GM06990 (cell line): ENCODE data around the gene APBB1IP.

Experiments
- DNase-seq: peaks from one replicate; pipeline ENCODE4 v3.0.0-alpha.2; 2011; ENCODE audit not compliant: insufficient read length; ENCODE audit errors: extremely low read depth
- H3K27me3 ChIP-seq: replicated peaks from 2 replicates; pipeline ENCODE4 v1.6.0; 2011; ENCODE audit warnings: low read length; ENCODE audit not compliant: control insufficient read depth, insufficient read depth
- H3K36me3 ChIP-seq: 2 replicates; pipeline ENCODE4 v1.5.1; 2011; ENCODE audit warnings: low read length; ENCODE audit not compliant: control insufficient read depth, insufficient read depth
- H3K4me3 ChIP-seq: replicated peaks from 2 replicates; pipeline ENCODE4 v1.5.1; 2011; ENCODE audit warnings: low read depth, mild to moderate bottlenecking, control low read depth, low read length
- TF ChIP-seq, protein P1 (sequence below): IDR thresholded peaks from 2 replicates; pipeline ENCODE4 v1.5.1; 2011; ENCODE audit warnings: low read length, control low read depth, mild to moderate bottlenecking, inconsistent platforms; ENCODE audit not compliant: insufficient read depth, poor library complexity, severe bottlenecking

APBB1IP gene

DNA sequence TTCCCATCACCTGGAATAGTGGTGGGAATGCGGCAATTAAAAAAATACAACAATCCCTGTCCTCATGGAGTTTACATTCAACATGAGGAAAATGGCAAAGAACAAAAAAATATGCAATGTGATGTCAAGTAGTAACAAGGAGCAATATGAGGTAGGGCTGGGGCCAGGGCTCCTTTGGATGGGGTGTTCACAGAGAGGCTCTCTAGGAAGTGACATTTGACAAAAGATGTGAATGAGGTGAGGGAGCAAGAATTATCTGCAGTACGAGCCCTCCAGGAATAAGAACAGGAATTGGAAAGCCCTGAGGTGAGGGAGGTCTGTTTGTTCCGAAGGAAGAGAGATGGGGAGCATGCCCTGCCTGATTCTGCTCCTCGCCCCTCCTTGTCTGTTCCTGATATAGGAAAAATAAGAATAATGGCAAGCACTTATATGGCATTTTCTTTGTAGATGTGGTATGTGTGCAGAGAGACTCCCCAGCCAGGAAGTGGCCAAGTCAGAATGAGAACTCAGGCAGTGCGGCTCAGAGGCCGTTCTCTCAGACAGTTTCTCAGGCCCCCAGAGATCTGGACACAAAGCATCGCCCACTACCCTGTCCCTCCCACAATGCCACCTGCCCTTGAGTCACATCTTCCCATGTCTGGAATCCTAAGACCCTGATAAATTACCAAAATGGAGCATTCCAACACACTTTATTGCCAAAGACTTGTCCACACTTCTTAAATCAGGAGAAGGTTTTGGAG, 105.6 kb downstream of the APBB1IP start:
- TF ChIP-seq, protein P1, sequence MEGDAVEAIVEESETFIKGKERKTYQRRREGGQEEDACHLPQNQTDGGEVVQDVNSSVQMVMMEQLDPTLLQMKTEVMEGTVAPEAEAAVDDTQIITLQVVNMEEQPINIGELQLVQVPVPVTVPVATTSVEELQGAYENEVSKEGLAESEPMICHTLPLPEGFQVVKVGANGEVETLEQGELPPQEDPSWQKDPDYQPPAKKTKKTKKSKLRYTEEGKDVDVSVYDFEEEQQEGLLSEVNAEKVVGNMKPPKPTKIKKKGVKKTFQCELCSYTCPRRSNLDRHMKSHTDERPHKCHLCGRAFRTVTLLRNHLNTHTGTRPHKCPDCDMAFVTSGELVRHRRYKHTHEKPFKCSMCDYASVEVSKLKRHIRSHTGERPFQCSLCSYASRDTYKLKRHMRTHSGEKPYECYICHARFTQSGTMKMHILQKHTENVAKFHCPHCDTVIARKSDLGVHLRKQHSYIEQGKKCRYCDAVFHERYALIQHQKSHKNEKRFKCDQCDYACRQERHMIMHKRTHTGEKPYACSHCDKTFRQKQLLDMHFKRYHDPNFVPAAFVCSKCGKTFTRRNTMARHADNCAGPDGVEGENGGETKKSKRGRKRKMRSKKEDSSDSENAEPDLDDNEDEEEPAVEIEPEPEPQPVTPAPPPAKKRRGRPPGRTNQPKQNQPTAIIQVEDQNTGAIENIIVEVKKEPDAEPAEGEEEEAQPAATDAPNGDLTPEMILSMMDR = no peak
- Histone ChIP-seq H3K36me3 (peaks cover 1% of the 10 kb centered on the region; the same call in 1 of the 2 replicates), H3K4me3 (no peak overlapping the region), H3K27me3 (no peaks in the 10 kb centered on the region)
- peak; percentile 30 for DNase-seq

DNA sequence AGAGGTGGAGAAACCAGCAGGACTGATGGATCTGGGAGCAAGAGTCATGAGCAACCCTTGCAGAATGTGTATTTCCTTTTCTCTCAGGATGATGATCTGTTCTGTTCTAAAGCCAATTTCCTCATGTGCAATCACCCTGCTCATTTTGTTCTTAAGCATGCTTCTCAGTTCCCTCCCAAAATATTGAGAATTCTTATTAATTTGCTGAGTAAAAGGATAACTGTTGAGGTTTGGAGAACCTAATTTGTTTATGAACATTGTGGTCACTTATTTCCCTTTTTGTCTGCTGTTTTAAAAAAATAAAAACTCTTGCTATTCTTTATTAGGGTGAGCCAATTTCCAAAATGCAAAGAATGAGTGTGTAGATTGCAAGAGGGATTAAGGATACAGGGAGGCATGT, 106.8 kb downstream of the APBB1IP start:
- Histone ChIP-seq H3K36me3 (peaks cover 1% of the 10 kb centered on the region; the same call in 1 of the 2 replicates), H3K4me3 (no peak overlapping the region), H3K27me3 (no peaks in the 10 kb centered on the region)
- TF ChIP-seq, protein P1 = no peak
- peak; percentile 33 for DNase-seq

DNA sequence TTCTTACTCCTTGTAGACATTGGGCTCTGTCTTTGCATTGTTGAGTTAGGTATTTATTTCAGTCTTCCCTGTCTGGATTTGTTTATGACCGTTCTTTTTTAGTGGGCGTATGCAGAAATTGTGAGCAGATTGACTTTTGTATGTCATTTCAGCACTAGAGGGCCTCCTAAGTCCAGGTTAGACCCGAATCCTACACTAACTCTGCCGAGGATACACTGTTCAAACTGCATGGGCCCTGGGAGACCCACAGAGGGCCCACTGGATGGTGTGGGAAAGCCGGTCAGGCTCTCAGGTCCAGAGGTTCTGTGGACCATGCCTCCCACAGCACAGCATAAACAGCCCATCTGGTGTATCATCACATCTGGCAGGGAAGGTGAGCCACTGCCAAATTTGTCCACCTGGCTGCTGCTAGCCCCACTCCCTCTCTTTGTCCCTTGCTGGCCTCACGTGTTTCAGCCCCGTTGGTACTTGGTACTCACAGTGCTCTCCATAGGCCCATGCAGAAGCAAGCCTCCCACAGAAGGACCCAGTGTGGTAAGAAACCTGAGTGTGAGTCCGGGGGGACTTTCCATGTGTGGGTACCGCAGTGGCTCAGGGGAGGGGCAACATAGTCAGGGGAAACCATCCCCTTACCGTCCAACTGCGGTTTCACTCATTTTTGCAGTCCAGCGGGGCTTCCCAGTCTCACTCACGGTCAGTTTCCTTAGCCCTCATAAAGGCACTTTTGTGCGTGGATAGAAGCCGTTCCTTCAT, 112.8 kb downstream of the APBB1IP start:
- peak; percentile 53 for DNase-seq
- TF ChIP-seq, protein P1 = peak; percentile 39
- Histone ChIP-seq H3K36me3 (peaks cover 14% of the 10 kb centered on the region), H3K4me3 (peak overlapping the region; percentile 17), H3K27me3 (no peaks in the 10 kb centered on the region)

DNA sequence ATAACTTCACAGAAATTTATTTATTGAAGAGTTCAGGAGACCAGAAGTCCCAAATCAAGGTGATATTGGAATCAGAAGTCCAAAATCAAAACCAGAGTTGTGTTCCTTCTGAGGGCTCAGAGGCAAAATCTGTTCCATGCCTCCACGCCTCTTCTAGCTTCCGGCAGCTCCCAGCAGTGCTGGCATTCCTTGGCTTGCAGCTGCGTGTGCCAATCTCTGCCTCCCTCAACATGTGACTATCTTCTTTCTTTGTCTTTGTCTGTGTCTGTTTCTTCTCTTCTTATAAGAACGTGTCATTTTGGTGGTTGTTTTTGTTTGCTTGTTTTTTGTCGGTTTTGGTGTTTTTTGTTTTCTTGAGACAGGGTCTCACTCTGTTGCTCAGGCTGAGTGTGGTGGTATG, 116.1 kb downstream of the APBB1IP start:
- no peak overlapping the region for H3K4me3 ChIP-seq
- H3K36me3 ChIP-seq = peaks cover 16% of the 10 kb centered on the region
- TF ChIP-seq, protein P1 = no peak
- DNase-seq = no peak
- no peaks in the 10 kb centered on the region for H3K27me3 ChIP-seq

DNA sequence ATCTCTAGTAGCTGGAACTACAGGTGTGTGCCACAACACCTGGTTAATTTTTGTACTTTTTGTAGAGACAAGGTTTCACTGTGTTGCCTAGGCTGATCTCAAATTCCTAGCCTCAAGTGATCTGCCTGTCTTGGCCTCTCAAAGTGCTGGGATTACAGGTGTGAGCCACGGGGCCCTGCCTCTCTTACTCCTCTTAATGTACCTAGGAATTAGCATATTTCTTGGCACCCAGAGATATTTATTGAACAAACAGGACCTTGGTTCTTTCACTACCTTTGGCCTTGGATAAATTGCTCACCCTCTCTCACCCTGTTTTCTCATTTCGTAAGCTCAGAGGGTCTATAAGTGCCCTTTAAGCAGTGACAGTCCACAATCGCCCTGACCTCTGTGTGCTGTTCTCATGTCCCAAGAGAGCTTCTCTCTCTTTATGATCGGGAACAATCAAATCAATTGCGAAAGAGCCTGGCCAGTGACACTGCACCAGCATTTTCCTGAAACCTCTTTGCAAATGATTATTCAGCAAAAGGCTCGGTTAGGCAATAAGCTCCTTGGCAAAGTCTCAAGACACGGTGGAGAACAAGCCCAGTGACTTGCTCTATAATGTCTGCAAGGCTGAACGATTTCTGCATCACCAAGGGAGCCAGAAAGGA, 117.7 kb downstream of the APBB1IP start:
- TF ChIP-seq, protein P1 = no peak
- Histone ChIP-seq H3K36me3 (peaks cover 22% of the 10 kb centered on the region), H3K4me3 (no peak overlapping the region), H3K27me3 (no peaks in the 10 kb centered on the region)
- no peak for DNase-seq
